Spleen (tissue), 11 donors: ENCODE results near the gene FIGN. TPM values are rescaled to one million over a fixed set of nuclear protein-coding genes. Genes with fewer than 3 reads are reported as not detected.
A peak's percentile ranks its signal among the peaks of the same experiment; 100 is the strongest.

Source experiments
- DNase-seq: peaks from one replicate; pipeline ENCODE4 v3.0.0-alpha.2; 2020
- H3K27ac ChIP-seq, 8 donors: fragments of 200-600 bp; sonication (generic) in 7 of 8; 1 replicate in 4 of 8; 2 replicates in 4 of 8; pipeline versions ENCODE4 v1.5.0 to v1.8.0; 2016 to 2021; ENCODE audit warnings: inconsistent platforms in 4 of 8, mild to moderate bottlenecking in 4 of 8, moderate library complexity in 1 of 8
- H3K27me3 ChIP-seq, 7 donors: fragments of 200-600 bp; sonication (generic) in 6 of 7; replicated peaks in 1 of 7; 1 replicate in 4 of 7; 2 replicates in 3 of 7; pipeline versions ENCODE4 v1.5.0 to v1.8.0; 2016 to 2021; ENCODE audit warnings: inconsistent platforms in 3 of 7, mild to moderate bottlenecking in 1 of 7
- H3K36me3 ChIP-seq, 6 donors: fragments of 200-600 bp; sonication (generic) in 5 of 6; 1 replicate in 4 of 6; 2 replicates in 2 of 6; pipeline versions ENCODE4 v1.5.0 to v1.8.0; 2016 to 2021; ENCODE audit warnings: inconsistent platforms in 2 of 6
- H3K4me1 ChIP-seq, 6 donors: fragments of 200-600 bp; sonication (generic) in 5 of 6; 1 replicate in 3 of 6; 2 replicates in 3 of 6; pipeline versions ENCODE4 v1.5.0 to v1.8.0; 2016 to 2021; ENCODE audit warnings: inconsistent platforms in 3 of 6
- H3K4me3 ChIP-seq, 8 donors: fragments of 200-600 bp; sonication (generic) in 7 of 8; 1 replicate in 4 of 8; 2 replicates in 4 of 8; pipeline versions ENCODE4 v1.5.0 to v1.8.0; 2016 to 2021; ENCODE audit warnings: inconsistent platforms in 4 of 8, mild to moderate bottlenecking in 4 of 8, moderate library complexity in 2 of 8
- H3K9me3 ChIP-seq, 8 donors: fragments of 200-600 bp; sonication (generic) in 7 of 8; 1 replicate in 4 of 8; 2 replicates in 4 of 8; pipeline versions ENCODE4 v1.5.0 to v1.8.0; 2016 to 2021; ENCODE audit warnings: inconsistent platforms in 4 of 8
- POLR2A ChIP-seq, 3 donors: fragments of 450-650 bp; IDR thresholded peaks; one replicate each; pipeline ENCODE4 v1.5.1; 2017; ENCODE audit warnings: antibody characterized with exemption in 3 of 3, mild to moderate bottlenecking in 1 of 3
- POLR2AphosphoS5 ChIP-seq, 3 donors: sonication (generic); formaldehyde crosslinking; IDR thresholded peaks; one replicate each; pipeline ENCODE4 v1.5.1; 2017; ENCODE audit warnings: antibody characterized with exemption in 3 of 3
- WGBS, 5 donors: extraction: QIAGEN DNeasy Blood & Tissue Kit in 3 of 5; methylation state at CpG; one replicate each; pipeline versions ENCODE4 v1.1.5 to v1.1.7; 2013 to 2018; 5-methylcytosine and 5-hydroxymethylcytosine counted together
- intact Hi-C: fragments of 100-400 bp; cut with DNase I; formaldehyde crosslinking; loops from one replicate; pipeline ENCODE4 v1.15.0; 2023; ENCODE audit warnings: low total_unique reads
- polyA plus RNA-seq, 3 donors: library from polyadenylated mRNA; stranded (reverse); fragments of 200-250 nt; gene quantifications; one replicate each; pipeline ENCODE4 v1.2.1, GENCODE V29; 2013
- total RNA-seq, 7 donors: library from RNA; depleted of rRNA in 3 of 7; stranded (reverse); fragments of >200 nt in 3 of 7; fragmentation: NEBNext Ultra II Directional in 4 of 7; extraction: Animal tissue kit (Norgen Biotek cat#: 25700) in 4 of 7; gene quantifications; one replicate each; pipeline versions ENCODE4 v1.1.0 to v1.2.1, GENCODE V29; 2016 to 2021
- TF ChIP-seq, protein P1 (sequence below), 11 experiments: fragments of 200-600 bp in 7 of 11; fragments of 450-650 bp in 4 of 11; sonication (generic) in 4 of 11; IDR thresholded peaks in 8 of 11; conservative IDR thresholded peaks in 3 of 11; 1 replicate in 7 of 11; 2 replicates in 4 of 11; pipeline versions ENCODE4 v1.4.0 to v1.8.0; 2016 to 2021; ENCODE audit warnings: antibody characterized with exemption in 11 of 11, inconsistent platforms in 4 of 11, mild to moderate bottlenecking in 1 of 11
- donor health status: healthy with polysubstance abuse.
- donor health status: DM: no; HTN: no; CAD: no; lungs with moderate emphysema.
- donor health status: DM: no; HTN: no; CAD: no.
- donor health status: Bipolar disorder and iron deficiency.
- donor health status: healthy.
- donor health status: DM: no; HTN: no; CAD: no.
- donor health status: DM: yes; HTN: yes; CAD: no.

FIGN gene
- total and polyA plus RNA-seq, 10 donors = 0.50 to 22.6 (median 8.6) TPM

DNA sequence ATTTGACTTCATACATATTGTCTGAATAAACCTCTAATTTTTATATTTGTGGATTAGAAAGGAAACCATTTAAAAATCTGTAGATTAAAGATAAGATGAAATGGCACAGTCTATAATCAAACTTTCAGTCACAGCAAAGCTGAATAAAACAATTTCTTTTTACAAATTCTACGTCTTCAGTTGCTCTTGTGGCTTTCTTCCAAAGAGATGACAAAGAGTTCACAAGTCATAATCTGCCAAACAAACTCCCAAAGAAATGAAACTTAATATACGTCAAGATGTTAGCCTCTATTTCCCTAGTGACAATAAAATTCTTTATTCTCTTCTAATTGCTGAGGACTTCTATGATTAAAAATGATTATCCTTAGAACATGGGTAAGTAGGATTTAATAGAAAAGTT lies 66.3 kb downstream of the FIGN start:
- Histone ChIP-seq H3K27ac (no peak overlapping the region), H3K36me3 (no peaks in the 10 kb centered on the region), H3K4me1 (peaks cover 0 to 14% (median 0%) of the 10 kb centered on the region in 6 donors), H3K27me3 (no peaks in the 10 kb centered on the region), H3K9me3 (no peaks in the 10 kb centered on the region), H3K4me3 (no peak overlapping the region)
- intact Hi-C loops = no loop called here
- no peak for TF ChIP-seq POLR2A (IDR thresholded peaks at IDR 0.05)
- TF ChIP-seq, protein P1, sequence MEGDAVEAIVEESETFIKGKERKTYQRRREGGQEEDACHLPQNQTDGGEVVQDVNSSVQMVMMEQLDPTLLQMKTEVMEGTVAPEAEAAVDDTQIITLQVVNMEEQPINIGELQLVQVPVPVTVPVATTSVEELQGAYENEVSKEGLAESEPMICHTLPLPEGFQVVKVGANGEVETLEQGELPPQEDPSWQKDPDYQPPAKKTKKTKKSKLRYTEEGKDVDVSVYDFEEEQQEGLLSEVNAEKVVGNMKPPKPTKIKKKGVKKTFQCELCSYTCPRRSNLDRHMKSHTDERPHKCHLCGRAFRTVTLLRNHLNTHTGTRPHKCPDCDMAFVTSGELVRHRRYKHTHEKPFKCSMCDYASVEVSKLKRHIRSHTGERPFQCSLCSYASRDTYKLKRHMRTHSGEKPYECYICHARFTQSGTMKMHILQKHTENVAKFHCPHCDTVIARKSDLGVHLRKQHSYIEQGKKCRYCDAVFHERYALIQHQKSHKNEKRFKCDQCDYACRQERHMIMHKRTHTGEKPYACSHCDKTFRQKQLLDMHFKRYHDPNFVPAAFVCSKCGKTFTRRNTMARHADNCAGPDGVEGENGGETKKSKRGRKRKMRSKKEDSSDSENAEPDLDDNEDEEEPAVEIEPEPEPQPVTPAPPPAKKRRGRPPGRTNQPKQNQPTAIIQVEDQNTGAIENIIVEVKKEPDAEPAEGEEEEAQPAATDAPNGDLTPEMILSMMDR (IDR thresholded peaks at IDR 0.05 in 8 of 11, conservative IDR thresholded peaks at IDR 0.05 in 3 of 11) = no peak
- TF ChIP-seq POLR2AphosphoS5 (IDR thresholded peaks at IDR 0.05) = no peak
- DNase-seq = no peak
- WGBS, 5 donors = 24 to 50% (median 31%) methylated on average over 2 of the region's 2 CpGs

DNA sequence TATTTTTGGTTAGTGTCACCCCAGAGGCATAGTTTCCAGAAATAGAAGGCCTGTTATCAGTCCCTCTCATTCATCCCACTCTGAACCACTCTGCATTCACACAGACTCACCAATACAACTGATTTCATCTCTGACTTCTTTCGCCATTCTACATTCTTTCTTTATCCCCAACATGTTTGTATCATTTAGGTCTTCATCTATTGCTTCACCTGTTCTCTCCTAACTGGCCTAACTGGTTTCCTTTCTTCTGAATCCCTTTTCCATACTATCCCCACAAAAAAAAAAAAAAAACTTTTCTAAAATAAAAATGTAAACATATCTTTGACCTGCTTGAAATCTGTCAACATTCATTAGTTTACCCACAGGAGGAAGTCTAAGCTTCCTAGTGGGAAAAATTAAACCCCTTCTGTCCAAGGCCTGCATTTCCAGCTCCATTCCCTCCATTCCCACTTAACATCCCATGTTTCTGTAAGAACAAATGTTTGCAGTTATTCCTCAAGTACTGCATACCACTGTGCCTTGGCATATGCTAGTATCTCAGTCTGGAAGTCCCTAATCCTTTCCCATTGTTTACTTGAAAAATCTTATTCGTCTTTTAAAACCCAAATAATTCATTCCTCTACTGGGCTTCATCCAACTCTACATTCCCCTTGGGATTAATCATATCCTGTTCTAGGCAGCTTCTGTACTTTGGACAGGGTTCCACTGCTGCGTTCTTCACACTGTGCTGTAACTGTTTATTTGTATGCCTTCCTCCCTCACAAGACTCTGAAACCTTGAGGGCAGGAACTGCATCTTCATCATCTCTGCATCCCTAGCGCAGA lies 68.5 kb downstream of the FIGN start:
- intact Hi-C loops = no loop called here
- peak overlapping the region in 3 of 8 donors; percentile 11 to 44 (median 12) for H3K27ac ChIP-seq
- H3K27me3 ChIP-seq = no peaks in the 10 kb centered on the region
- H3K36me3 ChIP-seq = no peaks in the 10 kb centered on the region
- 54 to 73% (median 69%) methylated on average over 4 of the region's 4 CpGs for WGBS, 5 donors
- TF ChIP-seq POLR2AphosphoS5 (IDR thresholded peaks at IDR 0.05) (peak in 1 of 3 donors; percentile 45), POLR2A (IDR thresholded peaks at IDR 0.05) (no peak)
- DNase-seq = no peak
- H3K4me3 ChIP-seq = no peak overlapping the region
- peaks cover 0 to 4% (median 0%) of the 10 kb centered on the region in 8 donors for H3K9me3 ChIP-seq
- H3K4me1 ChIP-seq = peaks cover 0 to 10% (median 0%) of the 10 kb centered on the region in 6 donors

DNA sequence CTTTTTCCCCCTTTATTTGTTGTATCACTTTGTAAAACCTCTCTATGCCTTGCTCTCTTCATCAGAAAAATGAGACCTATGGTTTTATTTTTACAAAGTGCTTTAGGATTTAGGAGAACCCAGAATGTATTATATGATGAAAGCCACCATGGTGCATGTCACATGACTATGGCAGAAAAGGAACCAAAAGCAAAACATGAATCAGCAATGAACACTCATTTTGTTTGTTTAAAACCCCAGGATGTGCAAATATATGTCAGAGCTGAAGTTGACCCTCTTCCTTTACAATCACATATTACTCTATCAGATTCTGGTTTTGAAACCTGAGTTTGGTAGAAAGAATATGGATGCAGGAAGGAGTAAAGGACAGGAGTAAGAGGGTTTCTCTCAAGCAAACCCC lies 70.0 kb downstream of the FIGN start:
- intact Hi-C loops = no loop called here

DNA sequence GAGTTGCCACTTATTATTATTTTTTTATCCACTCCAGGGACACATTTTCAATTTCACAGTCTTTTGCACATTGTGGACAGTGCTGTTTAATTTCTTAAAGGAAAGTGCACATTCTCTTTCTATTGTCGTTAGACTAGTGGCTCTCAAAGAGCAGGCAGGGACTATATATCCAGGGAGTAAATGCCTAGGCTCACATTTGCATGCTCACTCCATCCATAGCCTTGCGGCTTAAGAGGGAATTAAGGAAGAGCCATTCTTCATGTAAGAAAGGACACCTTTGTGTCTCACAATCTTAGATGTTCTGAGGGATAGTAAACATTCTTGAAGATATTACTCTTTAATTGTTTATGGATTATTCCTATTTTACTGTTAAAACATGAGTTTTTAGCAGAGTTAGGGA lies 70.8 kb downstream of the FIGN start:
- TF ChIP-seq, protein P1 (IDR thresholded peaks at IDR 0.05 in 8 of 11, conservative IDR thresholded peaks at IDR 0.05 in 3 of 11) = no peak
- TF ChIP-seq POLR2A (IDR thresholded peaks at IDR 0.05) (no peak), POLR2AphosphoS5 (IDR thresholded peaks at IDR 0.05) (no peak)
- WGBS, 5 donors = 71 to 84% (median 81%) methylated on average over 2 of the region's 2 CpGs
- peaks cover 0 to 8% (median 0%) of the 10 kb centered on the region in 8 donors for H3K9me3 ChIP-seq
- H3K4me1 ChIP-seq = peaks cover 0 to 10% (median 0%) of the 10 kb centered on the region in 6 donors
- H3K4me3 ChIP-seq = no peak overlapping the region
- no peaks in the 10 kb centered on the region for H3K36me3 ChIP-seq
- no peaks in the 10 kb centered on the region for H3K27me3 ChIP-seq
- intact Hi-C loops = no loop called here
- DNase-seq = no peak
- no peak overlapping the region for H3K27ac ChIP-seq

More for the DNA sequence above, 70.0 kb downstream of the FIGN start:
- TF ChIP-seq POLR2A (IDR thresholded peaks at IDR 0.05) (no peak), POLR2AphosphoS5 (IDR thresholded peaks at IDR 0.05) (no peak)
- TF ChIP-seq, protein P1 (IDR thresholded peaks at IDR 0.05 in 8 of 11, conservative IDR thresholded peaks at IDR 0.05 in 3 of 11) = no peak
- H3K4me3 ChIP-seq = no peak overlapping the region
- no peaks in the 10 kb centered on the region for H3K27me3 ChIP-seq
- no peaks in the 10 kb centered on the region for H3K36me3 ChIP-seq
- peaks cover 0 to 8% (median 0%) of the 10 kb centered on the region in 8 donors for H3K9me3 ChIP-seq
- no peak overlapping the region for H3K27ac ChIP-seq
- DNase-seq = no peak
- peaks cover 0 to 10% (median 0%) of the 10 kb centered on the region in 6 donors for H3K4me1 ChIP-seq
